ENCODE data around the gene TRIOBP. TPM values are rescaled to one million over a fixed set of nuclear protein-coding genes. Genes with fewer than 3 reads are reported as not detected.
A peak's percentile ranks its signal among the peaks of the same experiment; 100 is the strongest.

Gene TRIOBP
- total and polyA plus RNA-seq, 7 experiments from 2014 or later, result 6.7 to 43.0 (median 22.9) TPM

DNA sequence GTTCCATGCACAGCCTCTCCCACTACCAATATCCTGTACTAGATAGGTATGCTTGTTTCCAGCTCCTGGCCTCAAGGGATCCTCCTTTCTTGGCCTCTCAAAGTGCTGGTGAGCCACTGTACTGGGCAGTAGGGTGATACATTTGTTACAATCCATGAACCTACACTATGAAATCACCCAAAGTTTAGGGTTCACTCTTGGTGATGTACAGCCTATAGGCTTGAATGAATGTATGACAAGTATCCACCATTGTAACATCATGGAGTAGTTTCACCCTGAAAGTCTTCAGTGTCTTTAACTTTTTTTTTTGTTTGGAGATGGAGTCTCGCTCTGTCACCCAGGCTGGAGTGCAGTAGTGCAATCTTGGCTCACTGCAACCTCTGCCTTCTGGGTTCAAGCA is 31.8 kb downstream of the TRIOBP start:
- H3K4me1 ChIP-seq (ENCODE audit: control insufficient read depth in 2 of 2, insufficient read depth in 2 of 2, low read length in 2 of 2), result no peaks in the 10 kb centered on the region
- ChIA-PET CTCF (no interaction called here), POLR2A (interaction anchor here (0.6 to 0.7 kb wide), 2 partner anchors 10 to 266 kb away, joined by 3 read pairs; no protein-coding TSS in a partner anchor)
- H3K9me3 ChIP-seq (ENCODE audit: control insufficient read depth in 2 of 3, low read length in 3 of 3), result no peaks in the 10 kb centered on the region
- H3K4me1 Mint-ChIP-seq, result peaks cover 0 to 3% (median 0%) of the 10 kb centered on the region in 7 donors
- H3K27me3 ChIP-seq (ENCODE audit: control insufficient read depth in 2 of 2, insufficient read depth in 2 of 2, low read length in 2 of 2), result no peaks in the 10 kb centered on the region
- no peaks in the 10 kb centered on the region for H3K27me3 Mint-ChIP-seq
- DNase-seq, result no peak
- H3K27ac ChIP-seq (ENCODE audit: low read depth, low read length), result no peak overlapping the region
- no peak overlapping the region for H3K4me3 Mint-ChIP-seq
- intact Hi-C loops (cut with micrococcal nuclease), result no loop called here
- peaks cover 0 to 15% (median 6%) of the 10 kb centered on the region in 5 donors for H3K36me3 Mint-ChIP-seq
- no peak overlapping the region for H3K4me3 ChIP-seq (ENCODE audit: low read length)
- no peak overlapping the region for H3K27ac Mint-ChIP-seq
- H3K36me3 ChIP-seq (ENCODE audit: control insufficient read depth in 2 of 3, insufficient read depth in 3 of 3, low read length in 3 of 3), result no peaks in the 10 kb centered on the region
- no peak for ATAC-seq
- H3K9me3 Mint-ChIP-seq, result peaks cover 0 to 2% (median 0%) of the 10 kb centered on the region in 11 donors

GRCh38 chr22:37731804-37732471 is 35.1 kb downstream of the TRIOBP start:
- Histone ChIP-seq H3K27me3 (ENCODE audit: control insufficient read depth in 2 of 2, insufficient read depth in 2 of 2, low read length in 2 of 2) (no peaks in the 10 kb centered on the region), H3K36me3 (ENCODE audit: control insufficient read depth in 2 of 3, insufficient read depth in 3 of 3, low read length in 3 of 3) (no peaks in the 10 kb centered on the region), H3K4me1 (ENCODE audit: control insufficient read depth in 2 of 2, insufficient read depth in 2 of 2, low read length in 2 of 2) (no peaks in the 10 kb centered on the region), H3K4me3 (ENCODE audit: low read length) (no peak overlapping the region), H3K9me3 (ENCODE audit: control insufficient read depth in 2 of 3, low read length in 3 of 3) (no peaks in the 10 kb centered on the region), H3K27ac (ENCODE audit: low read depth, low read length) (no peak overlapping the region)
- DNase-seq, result no peak
- Mint-ChIP-seq H3K27me3 (no peaks in the 10 kb centered on the region), H3K4me1 (no peaks in the 10 kb centered on the region), H3K36me3 (no peaks in the 10 kb centered on the region), H3K27ac (peak overlapping the region in 2 of 9 donors; percentile 20 to 28), H3K9me3 (no peaks in the 10 kb centered on the region), H3K4me3 (no peak overlapping the region)
- ChIA-PET POLR2A (interaction anchor here (0.6 kb wide), 1 partner anchor 34 kb away, joined by 3 read pairs; no protein-coding TSS in a partner anchor), CTCF (interaction anchor here (0.7 kb wide), 1 partner anchor 301 kb away, joined by 3 read pairs; no protein-coding TSS in a partner anchor)
- peak; percentile 65 for ATAC-seq
- intact Hi-C loops (cut with micrococcal nuclease), result no loop called here

- H3K36me3 ChIP-seq (ENCODE audit: control insufficient read depth in 2 of 3, insufficient read depth in 3 of 3, low read length in 3 of 3), result no peaks in the 10 kb centered on the region
- H3K27ac ChIP-seq (ENCODE audit: low read depth, low read length), result no peak overlapping the region
- intact Hi-C loops (cut with micrococcal nuclease), result no loop called here
- ATAC-seq (no peak), DNase-seq (no peak)
- POLR2A ChIA-PET, result no interaction called here
- Mint-ChIP-seq H3K27me3 (no peaks in the 10 kb centered on the region), H3K4me1 (peaks cover 0 to 1% (median 0%) of the 10 kb centered on the region in 7 donors), H3K36me3 (no peaks in the 10 kb centered on the region), H3K4me3 (no peak overlapping the region), H3K27ac (no peak overlapping the region), H3K9me3 (no peaks in the 10 kb centered on the region)
- H3K4me1 ChIP-seq (ENCODE audit: control insufficient read depth in 2 of 2, insufficient read depth in 2 of 2, low read length in 2 of 2), result no peaks in the 10 kb centered on the region
- no peaks in the 10 kb centered on the region for H3K9me3 ChIP-seq (ENCODE audit: control insufficient read depth in 2 of 3, low read length in 3 of 3)
- no peaks in the 10 kb centered on the region for H3K27me3 ChIP-seq (ENCODE audit: control insufficient read depth in 2 of 2, insufficient read depth in 2 of 2, low read length in 2 of 2)
- H3K4me3 ChIP-seq (ENCODE audit: low read length), result no peak overlapping the region
- CTCF ChIA-PET, result no interaction called here
These were observed 36.1 kb downstream of the TRIOBP start for GRCh38 chr22:37732699-37733607.

DNA sequence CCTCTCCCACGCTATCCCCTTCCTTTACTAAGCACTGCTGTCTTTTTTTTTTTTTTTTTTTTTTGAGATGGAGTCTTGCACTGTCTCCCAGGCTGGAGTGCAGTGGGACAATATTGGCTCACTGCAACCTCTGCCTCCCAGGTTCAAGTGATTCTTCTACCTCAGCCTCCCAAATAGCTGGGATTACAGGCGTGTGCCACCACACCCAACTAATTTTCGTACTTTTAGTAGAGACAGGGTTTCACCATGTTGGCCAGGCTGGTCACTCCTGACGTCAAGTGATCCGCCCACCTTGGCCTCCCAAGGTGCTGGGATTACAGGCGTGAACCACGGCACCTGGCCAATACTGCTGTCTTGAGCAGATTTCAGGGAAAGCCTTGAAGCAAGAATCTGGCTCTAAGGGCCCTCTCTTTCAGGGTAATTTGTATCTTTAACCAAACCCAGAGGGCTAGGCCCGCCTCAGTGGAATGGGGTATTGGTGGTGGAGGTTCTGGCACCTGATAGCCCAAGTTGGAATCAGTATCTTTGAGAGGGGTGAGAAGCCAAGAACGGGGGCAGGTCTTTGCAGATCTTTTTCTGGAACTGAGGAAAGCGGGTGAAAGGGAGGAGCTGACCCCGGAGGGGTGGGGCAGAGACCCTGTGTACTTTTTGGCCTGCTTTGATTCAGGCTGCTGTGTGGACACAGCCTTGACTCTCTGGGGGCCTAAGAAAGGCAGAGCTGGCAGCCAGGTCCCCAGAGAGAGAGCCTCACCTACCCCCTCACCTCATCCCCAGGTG is 37.0 kb downstream of the TRIOBP start:
- Mint-ChIP-seq H3K36me3 (peaks cover 0 to 2% (median 0%) of the 10 kb centered on the region in 5 donors), H3K27me3 (no peaks in the 10 kb centered on the region), H3K9me3 (no peaks in the 10 kb centered on the region), H3K4me3 (no peak overlapping the region), H3K4me1 (peaks cover 0 to 1% (median 0%) of the 10 kb centered on the region in 7 donors), H3K27ac (no peak overlapping the region)
- Histone ChIP-seq H3K4me1 (ENCODE audit: control insufficient read depth in 2 of 2, insufficient read depth in 2 of 2, low read length in 2 of 2) (no peaks in the 10 kb centered on the region), H3K4me3 (ENCODE audit: low read length) (no peak overlapping the region), H3K27ac (ENCODE audit: low read depth, low read length) (no peak overlapping the region), H3K36me3 (ENCODE audit: control insufficient read depth in 2 of 3, insufficient read depth in 3 of 3, low read length in 3 of 3) (no peaks in the 10 kb centered on the region), H3K9me3 (ENCODE audit: control insufficient read depth in 2 of 3, low read length in 3 of 3) (no peaks in the 10 kb centered on the region), H3K27me3 (ENCODE audit: control insufficient read depth in 2 of 2, insufficient read depth in 2 of 2, low read length in 2 of 2) (no peaks in the 10 kb centered on the region)
- intact Hi-C loops (cut with micrococcal nuclease), result no loop called here
- POLR2A ChIA-PET, result no interaction called here
- CTCF ChIA-PET, result no interaction called here
- ATAC-seq, result no peak
- no peak for DNase-seq

DNA sequence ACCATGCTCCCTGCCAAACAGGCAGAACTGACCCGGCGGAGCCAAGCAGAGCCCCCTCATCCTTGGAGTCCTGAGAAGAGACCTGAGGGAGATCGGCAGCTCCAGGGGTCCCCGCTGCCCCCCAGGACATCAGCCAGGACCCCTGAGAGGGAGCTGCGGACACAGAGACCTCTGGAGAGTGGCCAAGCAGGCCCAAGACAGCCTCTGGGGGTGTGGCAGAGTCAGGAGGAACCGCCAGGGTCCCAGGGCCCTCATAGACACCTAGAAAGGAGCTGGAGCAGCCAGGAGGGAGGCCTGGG is 37.5 kb downstream of the TRIOBP start:
- Mint-ChIP-seq H3K27ac (no peak overlapping the region), H3K36me3 (peaks cover 0 to 2% (median 0%) of the 10 kb centered on the region in 5 donors), H3K9me3 (no peaks in the 10 kb centered on the region), H3K27me3 (no peaks in the 10 kb centered on the region), H3K4me3 (no peak overlapping the region), H3K4me1 (peaks cover 0 to 3% (median 0%) of the 10 kb centered on the region in 7 donors)
- intact Hi-C loops (cut with micrococcal nuclease), result no loop called here
- no peaks in the 10 kb centered on the region for H3K4me1 ChIP-seq (ENCODE audit: control insufficient read depth in 2 of 2, insufficient read depth in 2 of 2, low read length in 2 of 2)
- no peaks in the 10 kb centered on the region for H3K27me3 ChIP-seq (ENCODE audit: control insufficient read depth in 2 of 2, insufficient read depth in 2 of 2, low read length in 2 of 2)
- H3K27ac ChIP-seq (ENCODE audit: low read depth, low read length), result no peak overlapping the region
- no peak for ATAC-seq
- DNase-seq, result no peak
- no peaks in the 10 kb centered on the region for H3K9me3 ChIP-seq (ENCODE audit: control insufficient read depth in 2 of 3, low read length in 3 of 3)
- no peak overlapping the region for H3K4me3 ChIP-seq (ENCODE audit: low read length)
- ChIA-PET POLR2A (no interaction called here), CTCF (no interaction called here)
- H3K36me3 ChIP-seq (ENCODE audit: control insufficient read depth in 2 of 3, insufficient read depth in 3 of 3, low read length in 3 of 3), result no peaks in the 10 kb centered on the region

- Histone ChIP-seq H3K36me3 (ENCODE audit: control insufficient read depth in 2 of 3, insufficient read depth in 3 of 3, low read length in 3 of 3) (no peaks in the 10 kb centered on the region), H3K27me3 (ENCODE audit: control insufficient read depth in 2 of 2, insufficient read depth in 2 of 2, low read length in 2 of 2) (no peaks in the 10 kb centered on the region), H3K4me1 (ENCODE audit: control insufficient read depth in 2 of 2, insufficient read depth in 2 of 2, low read length in 2 of 2) (no peaks in the 10 kb centered on the region), H3K9me3 (ENCODE audit: control insufficient read depth in 2 of 3, low read length in 3 of 3) (no peaks in the 10 kb centered on the region), H3K4me3 (ENCODE audit: low read length) (no peak overlapping the region), H3K27ac (ENCODE audit: low read depth, low read length) (no peak overlapping the region)
- peaks cover 0 to 6% (median 0%) of the 10 kb centered on the region in 7 donors for H3K4me1 Mint-ChIP-seq
- H3K27me3 Mint-ChIP-seq, result no peaks in the 10 kb centered on the region
- ATAC-seq (no peak), DNase-seq (no peak)
- H3K4me3 Mint-ChIP-seq, result no peak overlapping the region
- H3K27ac Mint-ChIP-seq, result no peak overlapping the region
- CTCF ChIA-PET, result no interaction called here
- H3K36me3 Mint-ChIP-seq, result peaks cover 0 to 2% (median 0%) of the 10 kb centered on the region in 5 donors
- POLR2A ChIA-PET, result no interaction called here
- H3K9me3 Mint-ChIP-seq, result no peaks in the 10 kb centered on the region
- intact Hi-C loops (cut with micrococcal nuclease), result no loop called here
These were observed 38.2 kb downstream of the TRIOBP start for GRCh38 chr22:37734964-37735451.
